ENCODE data around the gene HNRNPCL1.

DNA sequence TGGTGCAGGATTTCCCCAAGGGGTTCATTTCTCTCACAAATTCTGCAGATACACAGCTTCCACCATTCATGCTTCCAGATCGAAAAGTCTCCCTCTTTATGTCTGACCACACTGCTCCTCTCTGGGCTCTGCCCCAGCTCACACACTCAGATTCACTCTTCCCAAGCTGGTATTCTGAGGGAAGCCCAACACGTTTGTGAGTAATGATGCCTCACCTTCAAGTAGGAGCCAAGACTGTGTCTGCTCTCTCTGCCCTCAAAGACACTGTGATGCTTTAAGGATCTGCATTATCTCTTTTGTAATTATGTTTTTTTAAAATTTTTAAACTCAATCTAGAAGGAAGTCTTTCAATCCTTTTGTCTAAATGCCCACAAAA, 37.1 kb downstream of the HNRNPCL1 start:
- TF ChIP-seq, protein P1, sequence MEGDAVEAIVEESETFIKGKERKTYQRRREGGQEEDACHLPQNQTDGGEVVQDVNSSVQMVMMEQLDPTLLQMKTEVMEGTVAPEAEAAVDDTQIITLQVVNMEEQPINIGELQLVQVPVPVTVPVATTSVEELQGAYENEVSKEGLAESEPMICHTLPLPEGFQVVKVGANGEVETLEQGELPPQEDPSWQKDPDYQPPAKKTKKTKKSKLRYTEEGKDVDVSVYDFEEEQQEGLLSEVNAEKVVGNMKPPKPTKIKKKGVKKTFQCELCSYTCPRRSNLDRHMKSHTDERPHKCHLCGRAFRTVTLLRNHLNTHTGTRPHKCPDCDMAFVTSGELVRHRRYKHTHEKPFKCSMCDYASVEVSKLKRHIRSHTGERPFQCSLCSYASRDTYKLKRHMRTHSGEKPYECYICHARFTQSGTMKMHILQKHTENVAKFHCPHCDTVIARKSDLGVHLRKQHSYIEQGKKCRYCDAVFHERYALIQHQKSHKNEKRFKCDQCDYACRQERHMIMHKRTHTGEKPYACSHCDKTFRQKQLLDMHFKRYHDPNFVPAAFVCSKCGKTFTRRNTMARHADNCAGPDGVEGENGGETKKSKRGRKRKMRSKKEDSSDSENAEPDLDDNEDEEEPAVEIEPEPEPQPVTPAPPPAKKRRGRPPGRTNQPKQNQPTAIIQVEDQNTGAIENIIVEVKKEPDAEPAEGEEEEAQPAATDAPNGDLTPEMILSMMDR (IDR thresholded peaks at IDR 0.05): no peak
- no peak for TF ChIP-seq POLR2AphosphoS5 (IDR thresholded peaks at IDR 0.05)
- no peak for TF ChIP-seq POLR2A (IDR thresholded peaks at IDR 0.05)
